T follicular helper cell (primary cell): ENCODE results near the gene MAN1A2.

Experiments used
- DNase-seq: peaks from one replicate; pipeline ENCODE4 v3.0.0-alpha.2; 2020; ENCODE audit warnings: low read depth

Gene MAN1A2

DNA sequence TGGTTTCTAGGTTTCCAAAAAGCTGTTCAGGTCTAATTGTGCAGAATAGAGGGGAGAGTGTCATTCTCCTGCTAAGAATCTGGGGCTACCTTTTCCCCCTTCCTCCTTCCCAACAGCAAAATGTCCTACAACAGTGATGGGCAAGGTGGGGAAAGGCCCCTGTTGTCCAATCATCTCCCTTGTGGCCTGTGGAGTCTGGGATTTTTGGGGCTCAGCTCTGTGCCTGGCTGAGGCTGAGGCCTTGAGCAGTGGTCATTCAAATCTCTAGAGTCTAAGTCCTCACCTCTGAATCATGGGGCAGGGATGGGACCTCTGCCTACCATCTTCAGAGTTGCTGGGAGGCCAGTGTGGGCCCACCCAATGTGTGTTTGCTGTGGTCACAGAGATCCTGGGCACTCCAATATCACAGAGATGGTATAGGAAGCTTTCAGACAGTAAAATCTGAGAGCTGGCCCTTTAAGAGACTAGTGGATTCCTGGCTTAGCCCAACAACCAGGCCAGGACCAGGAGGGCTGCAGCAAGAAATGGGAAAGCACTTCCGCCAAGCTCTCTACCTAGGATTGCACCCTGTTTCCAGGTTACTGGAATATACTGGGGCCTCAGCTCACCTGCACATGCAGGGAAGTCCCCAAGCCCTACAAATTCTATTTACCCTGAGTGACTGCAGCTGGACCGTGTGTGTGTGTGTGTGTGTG is 210.1 kb downstream of the MAN1A2 start:
- no peak for DNase-seq

DNA sequence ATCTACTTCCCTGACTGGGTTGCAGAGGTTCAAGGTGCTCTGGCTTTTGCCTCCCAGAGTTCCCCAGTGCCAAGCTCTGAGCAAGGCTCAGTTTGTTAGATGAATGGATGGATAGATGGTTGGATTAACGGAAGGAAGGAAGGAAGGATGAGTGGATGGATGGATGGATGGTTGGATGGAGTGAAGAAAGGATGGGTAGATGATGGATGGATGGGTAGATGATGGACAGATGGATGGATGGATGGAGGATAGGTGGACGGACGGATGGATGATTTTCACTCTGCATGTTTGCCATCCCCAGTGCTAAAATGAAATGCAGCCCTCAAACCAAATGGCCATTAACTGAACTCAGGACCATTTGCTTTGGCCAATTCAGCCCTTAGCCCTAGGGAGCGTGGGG is 211.2 kb downstream of the MAN1A2 start:
- no peak for DNase-seq
